Gastroesophageal sphincter (tissue), 3 donors: ENCODE measurements around the gene ANO2.

Experiments used
- CTCF ChIP-seq, 4 experiments: fragments of 200-600 bp in 2 of 4; fragments of 450-650 bp in 2 of 4; sonication (generic) in 1 of 4; IDR thresholded peaks; one replicate each; pipeline ENCODE4 v1.5.1; 2017 to 2019; ENCODE audit warnings: antibody characterized with exemption in 4 of 4, mild to moderate bottlenecking in 2 of 4, moderate library complexity in 2 of 4
- EP300 ChIP-seq: sonication (generic); formaldehyde crosslinking; IDR thresholded peaks from one replicate; pipeline ENCODE4 v1.6.1; 2017; ENCODE audit warnings: antibody characterized with exemption, mild to moderate bottlenecking
- POLR2A ChIP-seq, 2 donors: fragments of 450-650 bp; IDR thresholded peaks; one replicate each; pipeline ENCODE4 v1.6.1; 2017; ENCODE audit warnings: antibody characterized with exemption in 2 of 2, mild to moderate bottlenecking in 2 of 2, moderate library complexity in 1 of 2

DNA sequence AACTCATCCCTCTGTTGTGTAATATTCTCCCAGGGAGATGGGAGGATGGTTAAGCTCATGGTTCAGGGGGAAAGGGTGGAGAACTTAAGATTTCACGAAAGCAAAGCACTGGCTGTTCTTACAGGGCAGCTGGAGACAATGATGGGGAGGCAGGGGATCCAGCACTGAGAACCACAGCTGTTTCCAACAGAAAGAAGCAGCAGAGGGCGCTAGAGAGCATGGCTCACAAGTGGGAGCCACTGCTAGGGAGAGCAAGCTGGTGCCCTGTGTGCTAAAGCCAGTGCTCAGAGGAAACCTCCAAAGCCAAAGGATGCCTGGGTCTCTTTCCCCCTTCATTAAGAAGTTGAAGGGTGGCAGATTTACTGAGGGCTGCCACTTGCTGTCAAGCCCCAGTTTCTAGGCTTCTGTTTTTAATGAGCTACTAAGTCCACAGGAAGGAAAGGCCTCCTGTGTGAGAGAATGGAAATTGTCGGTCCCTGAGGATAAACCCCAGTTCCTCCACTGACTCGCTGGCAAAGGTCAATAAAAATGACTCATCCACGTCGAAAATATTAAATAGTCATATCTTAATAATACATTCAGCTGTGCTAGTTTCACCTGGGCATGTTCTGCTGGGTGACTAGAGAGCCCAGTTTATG lies 199.7 kb downstream of the ANO2 start:
- TF ChIP-seq POLR2A (IDR thresholded peaks at IDR 0.05) (no peak), CTCF (IDR thresholded peaks at IDR 0.05) (peak in 2 of 4 experiments; percentile 35 to 57), EP300 (no peak)
